Measurements from ENCODE around the gene BARX1. TPM values are rescaled to one million over a fixed set of nuclear protein-coding genes. Genes with fewer than 3 reads are reported as not detected.

Gene BARX1
- total and polyA plus RNA-seq, 9 donors = 0.07 TPM; not detected in 8

DNA sequence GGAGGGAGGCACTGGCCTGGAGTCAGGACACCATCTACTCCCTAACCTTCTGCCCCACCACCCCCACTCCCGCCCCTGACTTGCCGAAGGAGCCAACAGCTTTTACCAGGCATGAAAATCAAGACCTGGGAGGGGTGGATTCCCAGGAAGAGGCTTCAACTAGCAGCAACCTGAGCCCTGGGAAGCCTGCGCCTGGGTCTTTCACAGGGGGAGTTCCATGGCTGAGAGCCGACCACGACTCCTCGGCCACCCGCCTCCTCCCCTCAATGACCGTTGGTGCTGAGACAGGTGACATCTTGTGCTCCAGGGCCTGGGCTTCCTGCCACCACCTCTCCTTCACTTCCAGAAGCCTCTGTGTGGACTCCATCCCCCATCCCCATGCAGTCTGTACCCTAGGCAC lies 37.1 kb downstream of the BARX1 start:
- H3K27me3 ChIP-seq = no peaks in the 10 kb centered on the region
- 43 to 48% (median 44%) methylated on average over 8 of the region's 8 CpGs for whole genome bisulfite sequencing, 3 donors
- H3K9me3 ChIP-seq = no peaks in the 10 kb centered on the region
- TF ChIP-seq, protein P1, sequence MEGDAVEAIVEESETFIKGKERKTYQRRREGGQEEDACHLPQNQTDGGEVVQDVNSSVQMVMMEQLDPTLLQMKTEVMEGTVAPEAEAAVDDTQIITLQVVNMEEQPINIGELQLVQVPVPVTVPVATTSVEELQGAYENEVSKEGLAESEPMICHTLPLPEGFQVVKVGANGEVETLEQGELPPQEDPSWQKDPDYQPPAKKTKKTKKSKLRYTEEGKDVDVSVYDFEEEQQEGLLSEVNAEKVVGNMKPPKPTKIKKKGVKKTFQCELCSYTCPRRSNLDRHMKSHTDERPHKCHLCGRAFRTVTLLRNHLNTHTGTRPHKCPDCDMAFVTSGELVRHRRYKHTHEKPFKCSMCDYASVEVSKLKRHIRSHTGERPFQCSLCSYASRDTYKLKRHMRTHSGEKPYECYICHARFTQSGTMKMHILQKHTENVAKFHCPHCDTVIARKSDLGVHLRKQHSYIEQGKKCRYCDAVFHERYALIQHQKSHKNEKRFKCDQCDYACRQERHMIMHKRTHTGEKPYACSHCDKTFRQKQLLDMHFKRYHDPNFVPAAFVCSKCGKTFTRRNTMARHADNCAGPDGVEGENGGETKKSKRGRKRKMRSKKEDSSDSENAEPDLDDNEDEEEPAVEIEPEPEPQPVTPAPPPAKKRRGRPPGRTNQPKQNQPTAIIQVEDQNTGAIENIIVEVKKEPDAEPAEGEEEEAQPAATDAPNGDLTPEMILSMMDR (IDR thresholded peaks at IDR 0.05) = no peak
- TF ChIP-seq EP300 (IDR thresholded peaks at IDR 0.05) (no peak), POLR2A (IDR thresholded peaks at IDR 0.05) (no peak)
- DNase-seq = no peak
- H3K36me3 ChIP-seq = no peaks in the 10 kb centered on the region
- H3K4me1 ChIP-seq (ENCODE audit: insufficient read depth) = no peaks in the 10 kb centered on the region
- H3K4me3 ChIP-seq = no peak overlapping the region
- H3K27ac ChIP-seq = no peak overlapping the region
- intact Hi-C loops (cut with DNase I) = loop anchor here in 1 of 4 donors (10.0 kb wide), 1 partner anchor 57 kb away; no protein-coding TSS in a partner anchor

DNA sequence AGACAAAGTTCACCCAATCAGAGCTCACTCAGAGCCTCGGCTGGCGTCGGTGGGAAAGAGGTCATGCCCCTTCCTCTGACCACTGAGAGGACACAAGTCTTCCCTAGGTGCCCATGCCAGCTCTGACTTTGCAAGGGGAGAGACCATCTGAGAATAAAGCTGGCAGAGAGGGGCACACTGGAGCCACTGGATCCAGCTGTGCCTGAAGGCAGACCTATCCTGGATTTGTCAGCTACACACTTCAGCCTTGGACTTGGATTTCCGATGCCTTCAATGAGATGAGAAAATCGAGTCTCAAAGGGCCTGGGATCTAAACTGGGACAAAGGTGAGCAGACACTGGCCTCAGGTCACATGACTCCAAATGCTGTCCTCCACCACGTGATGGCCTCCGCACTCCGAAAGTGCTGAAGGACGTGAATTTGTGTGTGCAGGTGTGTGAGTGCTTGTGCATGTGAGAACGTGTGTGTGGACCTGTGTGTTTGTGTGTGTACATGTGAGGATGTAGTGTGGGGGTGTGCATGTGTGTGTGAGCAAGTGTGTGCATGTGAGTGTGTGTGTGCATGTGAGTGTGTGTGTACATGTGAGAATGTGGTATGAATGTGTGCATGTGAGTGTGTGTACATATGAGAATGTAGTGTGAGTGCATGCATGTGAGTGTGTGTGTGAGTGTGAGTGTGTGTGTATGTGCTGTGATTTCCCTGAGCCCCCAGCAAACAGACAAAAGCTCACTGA lies 37.9 kb downstream of the BARX1 start:
- H3K9me3 ChIP-seq = no peaks in the 10 kb centered on the region
- 71 to 82% (median 81%) methylated on average over 10 of the region's 10 CpGs for WGBS, 3 donors
- H3K4me3 ChIP-seq = no peak overlapping the region
- no peak overlapping the region for H3K27ac ChIP-seq
- no peaks in the 10 kb centered on the region for H3K27me3 ChIP-seq
- H3K36me3 ChIP-seq = no peaks in the 10 kb centered on the region
- DNase-seq = no peak
- intact Hi-C loops (cut with DNase I) = loop anchor here in 1 of 4 donors (10.0 kb wide), 1 partner anchor 58 kb away; no protein-coding TSS in a partner anchor
- TF ChIP-seq, protein P1 (IDR thresholded peaks at IDR 0.05) = no peak
- TF ChIP-seq EP300 (IDR thresholded peaks at IDR 0.05) (no peak), POLR2A (IDR thresholded peaks at IDR 0.05) (no peak)
- no peaks in the 10 kb centered on the region for H3K4me1 ChIP-seq (ENCODE audit: insufficient read depth)

DNA sequence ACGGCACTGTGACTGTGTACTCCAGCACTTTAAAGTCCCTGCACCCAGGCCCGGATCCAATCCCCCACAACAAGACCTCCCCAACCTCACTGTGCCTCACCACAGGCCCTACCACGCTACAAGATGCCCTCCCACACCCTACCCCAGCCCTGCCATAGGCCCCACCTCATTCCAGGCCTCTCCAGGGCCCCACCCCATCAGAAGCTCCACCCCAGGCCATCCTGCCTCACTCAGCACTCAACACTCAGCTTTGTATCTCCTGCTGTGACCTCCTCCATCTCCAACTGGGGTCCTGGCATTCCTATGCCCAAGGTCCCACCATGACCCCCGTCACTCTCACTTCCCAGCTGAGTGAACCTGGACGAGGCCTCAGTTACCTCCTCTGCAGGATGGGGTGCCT lies 38.8 kb downstream of the BARX1 start:
- Histone ChIP-seq H3K27ac (no peak overlapping the region), H3K36me3 (no peaks in the 10 kb centered on the region), H3K4me3 (no peak overlapping the region), H3K9me3 (no peaks in the 10 kb centered on the region), H3K27me3 (no peaks in the 10 kb centered on the region), H3K4me1 (ENCODE audit: insufficient read depth) (no peaks in the 10 kb centered on the region)
- 61 to 71% (median 65%) methylated on average over 5 of the region's 5 CpGs for WGBS, 3 donors
- DNase-seq = no peak
- intact Hi-C loops (cut with DNase I) = loop anchor here in 1 of 4 donors (10.0 kb wide), 1 partner anchor 58 kb away; no protein-coding TSS in a partner anchor
- TF ChIP-seq, protein P1 (IDR thresholded peaks at IDR 0.05) = no peak
- no peak for TF ChIP-seq POLR2A (IDR thresholded peaks at IDR 0.05)

DNA sequence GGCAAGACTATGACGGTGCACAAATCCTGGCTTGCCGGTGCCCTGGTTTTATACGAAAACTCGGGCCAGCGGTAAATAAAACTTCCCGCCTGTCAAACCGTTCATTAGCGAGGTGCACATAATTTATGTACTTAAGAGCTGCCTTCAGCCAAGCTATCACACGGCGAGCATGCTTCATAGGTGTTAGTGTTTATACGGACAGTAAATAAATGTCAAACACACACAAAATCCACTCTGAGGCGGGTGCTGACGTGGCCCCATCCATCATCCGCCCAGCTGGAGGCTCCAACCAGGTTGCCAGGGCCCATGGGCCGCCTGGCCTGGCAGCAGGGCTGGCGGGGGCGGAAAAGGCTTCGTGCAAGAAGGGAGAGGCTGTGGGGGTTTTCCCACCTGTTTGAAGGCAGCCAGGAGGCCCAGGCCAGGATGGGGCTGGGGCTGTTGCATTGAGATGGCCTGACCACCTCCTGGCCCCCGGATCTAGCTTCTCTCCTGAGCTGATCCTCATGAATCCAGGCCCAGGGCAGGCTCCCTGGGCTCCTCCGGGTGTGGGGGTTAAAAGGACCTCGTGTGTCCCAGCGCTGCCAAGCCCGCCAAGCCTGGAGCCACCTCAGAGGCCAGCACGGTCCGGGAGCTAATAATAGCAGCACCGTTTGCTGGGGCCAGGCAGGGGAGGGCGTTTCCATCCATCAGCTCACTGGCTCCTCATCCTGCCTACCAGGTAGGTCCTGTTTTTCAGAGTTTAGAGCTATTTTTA lies 43.2 kb downstream of the BARX1 start:
- no peaks in the 10 kb centered on the region for H3K27me3 ChIP-seq
- no peak overlapping the region for H3K27ac ChIP-seq
- DNase-seq = no peak
- no peak overlapping the region for H3K4me3 ChIP-seq
- H3K36me3 ChIP-seq = no peaks in the 10 kb centered on the region
- no peaks in the 10 kb centered on the region for H3K9me3 ChIP-seq
- 43 to 59% (median 55%) methylated on average over 26 to 27 of the region's 27 CpGs for WGBS, 3 donors
- H3K4me1 ChIP-seq (ENCODE audit: insufficient read depth) = no peaks in the 10 kb centered on the region
- intact Hi-C loops (cut with DNase I) = loop anchor here in 1 of 4 donors (10.0 kb wide), 1 partner anchor 63 kb away; no protein-coding TSS in a partner anchor
- TF ChIP-seq, protein P1 (IDR thresholded peaks at IDR 0.05) = no peak
- TF ChIP-seq POLR2A (IDR thresholded peaks at IDR 0.05) (no peak), EP300 (IDR thresholded peaks at IDR 0.05) (no peak)

All from ovary (tissue), 9 donors.